ENCODE results near the gene ITSN1.

ITSN1 gene

DNA sequence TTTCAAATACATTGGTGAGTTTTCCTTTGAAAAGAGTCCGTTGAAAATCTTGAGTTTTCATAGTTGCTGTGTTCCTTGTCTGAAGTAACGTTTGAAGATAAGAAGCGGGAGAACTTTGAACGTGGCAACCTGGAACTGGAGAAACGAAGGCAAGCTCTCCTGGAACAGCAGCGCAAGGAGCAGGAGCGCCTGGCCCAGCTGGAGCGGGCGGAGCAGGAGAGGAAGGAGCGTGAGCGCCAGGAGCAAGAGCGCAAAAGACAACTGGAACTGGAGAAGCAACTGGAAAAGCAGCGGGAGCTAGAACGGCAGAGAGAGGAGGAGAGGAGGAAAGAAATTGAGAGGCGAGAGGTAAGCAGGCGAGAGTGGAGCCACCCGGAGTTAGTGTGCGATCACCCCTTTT lies 129.7 kb downstream of the ITSN1 start:
- TF ChIP-seq, protein P1, sequence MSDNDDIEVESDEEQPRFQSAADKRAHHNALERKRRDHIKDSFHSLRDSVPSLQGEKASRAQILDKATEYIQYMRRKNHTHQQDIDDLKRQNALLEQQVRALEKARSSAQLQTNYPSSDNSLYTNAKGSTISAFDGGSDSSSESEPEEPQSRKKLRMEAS (IDR thresholded peaks at IDR 0.05), result no peak
- no peak for TF ChIP-seq CEBPB (IDR thresholded peaks at IDR 0.05)

- TF ChIP-seq USF1 (IDR thresholded peaks at IDR 0.05) (no peak), YY1 (IDR thresholded peaks at IDR 0.05; ENCODE audit: low read depth) (no peak), CREB1 (IDR thresholded peaks at IDR 0.05; ENCODE audit: low read depth) (no peak), TEAD4 (IDR thresholded peaks at IDR 0.05) (no peak), RAD21 (IDR thresholded peaks at IDR 0.05; ENCODE audit: low read depth) (no peak)
Observed at GRCh38 chr21:33774551-33774950, 132.2 kb downstream of the ITSN1 start.

DNA sequence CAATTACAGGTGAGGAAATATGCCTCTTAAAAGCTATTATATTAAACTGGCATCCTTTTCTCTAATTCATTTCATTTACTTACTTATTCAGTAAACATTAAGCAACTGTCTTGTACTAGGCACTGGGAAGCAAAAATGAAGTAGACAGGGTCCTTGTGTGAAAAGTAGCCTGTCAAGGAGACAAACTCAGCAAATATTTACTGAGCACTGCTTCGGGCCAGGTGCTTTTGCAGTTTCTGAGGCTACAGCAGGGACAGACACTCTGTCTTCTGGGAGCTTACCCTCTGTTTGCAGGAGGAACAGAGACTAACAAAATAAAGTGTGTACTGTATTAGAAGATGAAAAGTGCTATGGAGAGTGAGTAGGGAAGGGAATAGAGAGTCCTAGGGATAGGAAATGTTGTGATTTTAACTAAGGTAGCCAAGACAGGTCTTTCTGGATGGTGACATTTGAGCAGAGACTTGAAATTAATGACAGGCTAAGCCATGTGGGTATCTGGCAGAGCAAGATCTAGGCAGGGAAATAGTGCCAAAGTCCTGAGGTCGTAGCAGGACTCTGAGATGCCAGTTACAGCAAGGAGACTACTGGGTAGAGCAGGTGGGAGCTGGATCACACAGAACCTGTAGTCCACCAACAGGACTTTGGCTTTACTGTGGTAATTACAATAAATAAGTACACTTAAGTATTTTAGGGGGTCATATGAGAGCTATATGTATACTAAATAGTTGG lies 133.0 kb downstream of the ITSN1 start:
- TF ChIP-seq EGR1 (IDR thresholded peaks at IDR 0.05) (no peak), FOXM1 (IDR thresholded peaks at IDR 0.05; ENCODE audit: borderline replicate concordance, low read depth) (no peak), EP300 (IDR thresholded peaks at IDR 0.05; ENCODE audit: borderline replicate concordance) (no peak), RAD21 (IDR thresholded peaks at IDR 0.05; ENCODE audit: low read depth) (no peak), TEAD4 (IDR thresholded peaks at IDR 0.05) (no peak), ZBTB7A (IDR thresholded peaks at IDR 0.05; ENCODE audit: low read depth) (no peak), NFIC (IDR thresholded peaks at IDR 0.05) (no peak), TCF12 (IDR thresholded peaks at IDR 0.05; ENCODE audit: low read depth) (no peak), REST (IDR thresholded peaks at IDR 0.05; ENCODE audit: low read depth) (no peak), USF1 (IDR thresholded peaks at IDR 0.05) (no peak), CREB1 (IDR thresholded peaks at IDR 0.05; ENCODE audit: low read depth) (no peak), CEBPB (IDR thresholded peaks at IDR 0.05) (no peak)
- TF ChIP-seq, protein P1 (IDR thresholded peaks at IDR 0.05), result no peak

GRCh38 chr21:33780631-33781030 lies 138.3 kb downstream of the ITSN1 start:
- TF ChIP-seq CREB1 (IDR thresholded peaks at IDR 0.05; ENCODE audit: low read depth) (no peak), CEBPB (IDR thresholded peaks at IDR 0.05) (no peak), REST (IDR thresholded peaks at IDR 0.05; ENCODE audit: low read depth) (no peak), RAD21 (IDR thresholded peaks at IDR 0.05; ENCODE audit: low read depth) (no peak), FOXM1 (IDR thresholded peaks at IDR 0.05; ENCODE audit: borderline replicate concordance, low read depth) (no peak), EGR1 (IDR thresholded peaks at IDR 0.05) (no peak), ZBTB7A (IDR thresholded peaks at IDR 0.05; ENCODE audit: low read depth) (no peak), USF1 (IDR thresholded peaks at IDR 0.05) (no peak), TCF12 (IDR thresholded peaks at IDR 0.05; ENCODE audit: low read depth) (no peak), NFIC (IDR thresholded peaks at IDR 0.05) (no peak), TAF1 (IDR thresholded peaks at IDR 0.05; ENCODE audit: low read depth) (no peak), YY1 (IDR thresholded peaks at IDR 0.05; ENCODE audit: low read depth) (no peak), TEAD4 (IDR thresholded peaks at IDR 0.05) (no peak), EP300 (IDR thresholded peaks at IDR 0.05; ENCODE audit: borderline replicate concordance) (no peak)
- TF ChIP-seq, protein P1 (IDR thresholded peaks at IDR 0.05), result no peak

GRCh38 chr21:33781121-33781520 lies 138.8 kb downstream of the ITSN1 start:
- TF ChIP-seq CREB1 (IDR thresholded peaks at IDR 0.05; ENCODE audit: low read depth) (no peak), FOXM1 (IDR thresholded peaks at IDR 0.05; ENCODE audit: borderline replicate concordance, low read depth) (no peak), USF1 (IDR thresholded peaks at IDR 0.05) (no peak), REST (IDR thresholded peaks at IDR 0.05; ENCODE audit: low read depth) (no peak), YY1 (IDR thresholded peaks at IDR 0.05; ENCODE audit: low read depth) (no peak), TEAD4 (IDR thresholded peaks at IDR 0.05) (no peak), NFIC (IDR thresholded peaks at IDR 0.05) (no peak), TAF1 (IDR thresholded peaks at IDR 0.05; ENCODE audit: low read depth) (no peak), CEBPB (IDR thresholded peaks at IDR 0.05) (no peak), EGR1 (IDR thresholded peaks at IDR 0.05) (no peak), RAD21 (IDR thresholded peaks at IDR 0.05; ENCODE audit: low read depth) (no peak), TCF12 (IDR thresholded peaks at IDR 0.05; ENCODE audit: low read depth) (no peak), EP300 (IDR thresholded peaks at IDR 0.05; ENCODE audit: borderline replicate concordance) (no peak), ZBTB7A (IDR thresholded peaks at IDR 0.05; ENCODE audit: low read depth) (no peak)
- TF ChIP-seq, protein P1 (IDR thresholded peaks at IDR 0.05), result no peak

Data from Ishikawa (cell line).